ENCODE measurements around the gene CRHBP.

GRCh38 chr5:77010243-77010642 is 57.4 kb downstream of the CRHBP start:
- no peak for TF ChIP-seq L3MBTL2 (IDR thresholded peaks at IDR 0.05)
- TF ChIP-seq NFE2L1 (tag; IDR thresholded peaks at IDR 0.05; ENCODE audit: borderline replicate concordance, low read depth): no peak
- TF ChIP-seq ZNF212 (CRISPR knock-in tag; IDR thresholded peaks at IDR 0.05): no peak
- no peak for TF ChIP-seq MAZ (CRISPR knock-in tag; conservative IDR thresholded peaks at IDR 0.05 in 1 of 2, IDR thresholded peaks at IDR 0.05 in 1 of 2)
- no peak for TF ChIP-seq EZH2 (IDR thresholded peaks at IDR 0.05; ENCODE audit: borderline replicate concordance, low read depth, low read length)
- TF ChIP-seq ZNF695 (CRISPR knock-in tag; IDR thresholded peaks at IDR 0.05): no peak
- no peak for TF ChIP-seq JUN (IDR thresholded peaks at IDR 0.05; ENCODE audit: borderline replicate concordance, low read depth, low read length)
- no peak for TF ChIP-seq JUN (CRISPR knock-in tag; IDR thresholded peaks at IDR 0.05; ENCODE audit: borderline replicate concordance)
- no peak for TF ChIP-seq HDGF (IDR thresholded peaks at IDR 0.05)
- no peak for TF ChIP-seq NCOA1 (IDR thresholded peaks at IDR 0.05; ENCODE audit: low read depth)
- no peak for TF ChIP-seq POLR2A (conservative IDR thresholded peaks at IDR 0.05)
- TF ChIP-seq ESRRA (IDR thresholded peaks at IDR 0.05; ENCODE audit: borderline replicate concordance, low read depth): no peak

All from K562 (cell line).